ENCODE results near the gene BACE2.

Gene BACE2

GRCh38 chr21:41167348-41168342, at the start of gene BACE2 (continued):
- no peak for TF ChIP-seq ZNF214 (tag by site-specific recombination; IDR thresholded peaks at IDR 0.05; ENCODE audit: borderline replicate concordance)
- no peak for TF ChIP-seq PBX3 (CRISPR knock-in tag; IDR thresholded peaks at IDR 0.05)
- TF ChIP-seq ZNF548 (tag by site-specific recombination; IDR thresholded peaks at IDR 0.05) = no peak
- TF ChIP-seq KLF1 (tag by site-specific recombination; IDR thresholded peaks at IDR 0.05) = no peak; the same call in 1 of the 2 replicates
- TF ChIP-seq ZNF426 (tag by site-specific recombination; IDR thresholded peaks at IDR 0.05) = no peak
- no peak for TF ChIP-seq ZNF701 (tag by site-specific recombination; IDR thresholded peaks at IDR 0.05)
- TF ChIP-seq ZNF639 (tag by site-specific recombination; IDR thresholded peaks at IDR 0.05) = no peak
- peak; percentile 91 for TF ChIP-seq ZFP69B (tag by site-specific recombination; IDR thresholded peaks at IDR 0.05)
- TF ChIP-seq ZNF18 (tag by site-specific recombination; IDR thresholded peaks at IDR 0.05) = no peak
- TF ChIP-seq, protein P1, sequence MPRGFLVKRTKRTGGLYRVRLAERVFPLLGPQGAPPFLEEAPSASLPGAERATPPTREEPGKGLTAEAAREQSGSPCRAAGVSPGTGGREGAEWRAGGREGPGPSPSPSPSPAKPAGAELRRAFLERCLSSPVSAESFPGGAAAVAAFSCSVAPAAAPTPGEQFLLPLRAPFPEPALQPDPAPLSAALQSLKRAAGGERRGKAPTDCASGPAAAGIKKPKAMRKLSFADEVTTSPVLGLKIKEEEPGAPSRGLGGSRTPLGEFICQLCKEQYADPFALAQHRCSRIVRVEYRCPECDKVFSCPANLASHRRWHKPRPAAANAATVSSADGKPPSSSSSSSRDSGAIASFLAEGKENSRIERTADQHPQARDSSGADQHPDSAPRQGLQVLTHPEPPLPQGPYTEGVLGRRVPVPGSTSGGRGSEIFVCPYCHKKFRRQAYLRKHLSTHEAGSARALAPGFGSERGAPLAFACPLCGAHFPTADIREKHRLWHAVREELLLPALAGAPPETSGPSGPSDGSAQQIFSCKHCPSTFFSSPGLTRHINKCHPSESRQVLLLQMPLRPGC (tag by site-specific recombination; IDR thresholded peaks at IDR 0.05) = no peak
- TF ChIP-seq, protein P2, sequence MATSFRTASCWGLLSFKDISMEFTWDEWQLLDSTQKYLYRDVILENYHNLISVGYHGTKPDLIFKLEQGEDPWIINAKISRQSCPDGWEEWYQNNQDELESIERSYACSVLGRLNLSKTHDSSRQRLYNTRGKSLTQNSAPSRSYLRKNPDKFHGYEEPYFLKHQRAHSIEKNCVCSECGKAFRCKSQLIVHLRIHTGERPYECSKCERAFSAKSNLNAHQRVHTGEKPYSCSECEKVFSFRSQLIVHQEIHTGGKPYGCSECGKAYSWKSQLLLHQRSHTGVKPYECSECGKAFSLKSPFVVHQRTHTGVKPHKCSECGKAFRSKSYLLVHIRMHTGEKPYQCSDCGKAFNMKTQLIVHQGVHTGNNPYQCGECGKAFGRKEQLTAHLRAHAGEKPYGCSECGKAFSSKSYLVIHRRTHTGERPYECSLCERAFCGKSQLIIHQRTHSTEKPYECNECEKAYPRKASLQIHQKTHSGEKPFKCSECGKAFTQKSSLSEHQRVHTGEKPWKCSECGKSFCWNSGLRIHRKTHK (tag by site-specific recombination; IDR thresholded peaks at IDR 0.05) = no peak
- no peak for TF ChIP-seq SALL2 (tag by site-specific recombination; IDR thresholded peaks at IDR 0.05; ENCODE audit: borderline replicate concordance)
- TF ChIP-seq YY2 (tag by site-specific recombination; IDR thresholded peaks at IDR 0.05) = no peak
- peak; percentile 53 for TF ChIP-seq KLF9 (tag by site-specific recombination; IDR thresholded peaks at IDR 0.05; ENCODE audit: low read depth)
- peak; percentile 68 for TF ChIP-seq ZBTB26 (tag by site-specific recombination; optimal IDR thresholded peaks at IDR 0.05)
- no peak for TF ChIP-seq ZNF791 (tag by site-specific recombination; IDR thresholded peaks at IDR 0.05)
- peak; percentile 62; the same call in 1 of the 2 replicates for TF ChIP-seq IKZF3 (tag by site-specific recombination; IDR thresholded peaks at IDR 0.05)
- no peak for TF ChIP-seq ZNF169 (tag by site-specific recombination; IDR thresholded peaks at IDR 0.05)
- TF ChIP-seq ZNF157 (tag by site-specific recombination; IDR thresholded peaks at IDR 0.05) = no peak
- TF ChIP-seq GFI1B (tag by site-specific recombination; IDR thresholded peaks at IDR 0.05) = no peak
- no peak for TF ChIP-seq YY1 (tag by site-specific recombination; IDR thresholded peaks at IDR 0.05)
- TF ChIP-seq ZBTB8A (tag by site-specific recombination; IDR thresholded peaks at IDR 0.05) = peak; percentile 91
- TF ChIP-seq ZNF654 (tag by site-specific recombination; IDR thresholded peaks at IDR 0.05; ENCODE audit: low read depth) = no peak
- peak; percentile 58; the same call in 1 of the 2 replicates for TF ChIP-seq ZBTB20 (tag by site-specific recombination; IDR thresholded peaks at IDR 0.05)
- peak; percentile 79 for TF ChIP-seq GLIS2 (tag by site-specific recombination; IDR thresholded peaks at IDR 0.05)
- no peak for TF ChIP-seq ZNF324 (tag by site-specific recombination; IDR thresholded peaks at IDR 0.05)
- TF ChIP-seq ZNF433 (tag by site-specific recombination; IDR thresholded peaks at IDR 0.05; ENCODE audit: low read depth) = no peak
- TF ChIP-seq ZNF155 (tag by site-specific recombination; IDR thresholded peaks at IDR 0.05) = no peak
- no peak for TF ChIP-seq ZNF558 (tag by site-specific recombination; IDR thresholded peaks at IDR 0.05)
- 0 out of 2 replicates have a peak, but pooled peaks have one; percentile 28 for TF ChIP-seq ZNF596 (tag by site-specific recombination; IDR thresholded peaks at IDR 0.05)
- peak; percentile 51; the same call in 1 of the 2 replicates for TF ChIP-seq SP7 (tag by site-specific recombination; IDR thresholded peaks at IDR 0.05)
